ENCODE data around the gene NRXN3. TPM values are rescaled to one million over a fixed set of nuclear protein-coding genes. Genes with fewer than 3 reads are reported as not detected.

The NRXN3 gene
- polyA plus RNA-seq, 1 experiment, result 1.1 TPM

- no peaks in the 10 kb centered on the region for H3K27me3 ChIP-seq (ENCODE audit: control insufficient read depth, insufficient read depth, low read length)
- H3K9me3 ChIP-seq (ENCODE audit: control insufficient read depth, insufficient read depth, low read length), result peaks cover 11% of the 10 kb centered on the region
- no peak overlapping the region for H3K4me3 ChIP-seq (ENCODE audit: low read depth, low read length)
- no peak for DNase-seq (ENCODE audit: low read depth, low spot score)
- ChIA-PET CTCF (no interaction called here), POLR2A (no interaction called here)
- no peak for TF ChIP-seq CTCF (IDR thresholded peaks at IDR 0.05; ENCODE audit: low read depth, low read length)
- no peak overlapping the region for H3K27ac ChIP-seq (ENCODE audit: low read depth, low read length)
These were observed 566.9 kb downstream of the NRXN3 start for GRCh38 chr14:78737116-78737515.

- no peak for TF ChIP-seq CTCF (IDR thresholded peaks at IDR 0.05; ENCODE audit: low read depth, low read length)
- DNase-seq (ENCODE audit: low read depth, low spot score), result no peak
- H3K27me3 ChIP-seq (ENCODE audit: control insufficient read depth, insufficient read depth, low read length), result no peaks in the 10 kb centered on the region
- ChIA-PET CTCF (no interaction called here), POLR2A (no interaction called here)
- H3K4me3 ChIP-seq (ENCODE audit: low read depth, low read length), result no peak overlapping the region
- H3K9me3 ChIP-seq (ENCODE audit: control insufficient read depth, insufficient read depth, low read length), result peaks cover 11% of the 10 kb centered on the region
- H3K27ac ChIP-seq (ENCODE audit: low read depth, low read length), result no peak overlapping the region
These were observed 567.4 kb downstream of the NRXN3 start for GRCh38 chr14:78737601-78738000.

- Histone ChIP-seq H3K4me3 (ENCODE audit: low read depth, low read length) (no peak overlapping the region), H3K9me3 (ENCODE audit: control insufficient read depth, insufficient read depth, low read length) (peaks cover 3% of the 10 kb centered on the region; the same call in 1 of the 2 replicates), H3K27me3 (ENCODE audit: control insufficient read depth, insufficient read depth, low read length) (no peaks in the 10 kb centered on the region), H3K27ac (ENCODE audit: low read depth, low read length) (no peak overlapping the region)
- no peak for TF ChIP-seq CTCF (IDR thresholded peaks at IDR 0.05; ENCODE audit: low read depth, low read length)
- no peak for DNase-seq (ENCODE audit: low read depth, low spot score)
- ChIA-PET POLR2A (no interaction called here), CTCF (no interaction called here)
These were observed 576.0 kb downstream of the NRXN3 start for GRCh38 chr14:78746086-78746595.

GRCh38 chr14:78747813-78748212 is 577.6 kb downstream of the NRXN3 start:
- TF ChIP-seq CTCF (IDR thresholded peaks at IDR 0.05; ENCODE audit: low read depth, low read length), result no peak
- ChIA-PET CTCF (no interaction called here), POLR2A (no interaction called here)
- peaks cover 14% of the 10 kb centered on the region for H3K9me3 ChIP-seq (ENCODE audit: control insufficient read depth, insufficient read depth, low read length)
- H3K4me3 ChIP-seq (ENCODE audit: low read depth, low read length), result no peak overlapping the region
- DNase-seq (ENCODE audit: low read depth, low spot score), result no peak
- H3K27me3 ChIP-seq (ENCODE audit: control insufficient read depth, insufficient read depth, low read length), result no peaks in the 10 kb centered on the region
- no peak overlapping the region for H3K27ac ChIP-seq (ENCODE audit: low read depth, low read length)

GRCh38 chr14:78752518-78753188 is 582.5 kb downstream of the NRXN3 start:
- POLR2A ChIA-PET, result no interaction called here
- Histone ChIP-seq H3K27me3 (ENCODE audit: control insufficient read depth, insufficient read depth, low read length) (no peaks in the 10 kb centered on the region), H3K9me3 (ENCODE audit: control insufficient read depth, insufficient read depth, low read length) (peaks cover 13% of the 10 kb centered on the region), H3K27ac (ENCODE audit: low read depth, low read length) (no peak overlapping the region), H3K4me3 (ENCODE audit: low read depth, low read length) (no peak overlapping the region)
- TF ChIP-seq CTCF (IDR thresholded peaks at IDR 0.05; ENCODE audit: low read depth, low read length), result no peak
- no peak for DNase-seq (ENCODE audit: low read depth, low spot score)
- CTCF ChIA-PET, result no interaction called here

All from AG04450 (cell line).